Fibroblast of upper back skin (primary cell): Measurements from ENCODE around the gene FEM1B.

Source experiments
- DNase-seq: peaks from one replicate; pipeline ENCODE4 v3.0.0-alpha.2; 2013

FEM1B gene

DNA sequence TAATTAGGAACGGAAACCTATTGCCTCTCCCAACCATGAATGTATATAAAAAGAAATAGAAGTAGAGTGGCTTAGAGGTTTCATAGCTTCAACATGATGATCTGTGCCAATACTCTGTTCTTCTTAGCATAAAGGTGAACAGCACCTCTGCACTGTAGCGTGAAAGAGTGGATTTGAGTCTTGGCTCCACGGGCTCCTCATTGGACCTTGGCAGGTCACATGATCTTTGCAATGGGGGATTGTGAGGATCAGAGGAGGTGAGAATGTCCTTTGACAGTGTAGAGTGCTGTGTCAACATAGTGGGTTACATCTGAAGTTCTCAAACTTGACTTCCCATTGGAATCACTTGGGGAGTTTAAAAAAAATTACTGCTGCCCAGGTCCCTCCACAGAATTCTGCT lies 51.4 kb downstream of the FEM1B start:
- DNase-seq, result no peak

DNA sequence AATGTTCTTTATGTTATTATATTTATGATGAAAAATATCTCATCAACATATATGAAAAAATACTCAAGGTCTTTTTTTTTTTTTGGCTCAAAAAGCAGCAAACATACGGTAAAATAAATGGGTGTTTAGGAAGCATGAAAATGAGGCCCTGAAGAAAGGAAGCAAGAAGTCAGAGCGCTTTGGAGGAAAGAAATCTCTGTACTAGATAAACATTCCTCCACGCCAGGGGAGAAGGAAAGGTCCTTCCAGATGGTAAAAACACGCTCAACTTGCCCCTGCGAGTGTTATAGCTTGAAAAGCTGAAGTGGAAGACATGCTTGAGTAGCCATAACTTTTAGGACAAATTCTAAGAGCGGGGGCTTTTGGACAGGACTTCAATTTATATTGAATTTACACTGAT lies 52.9 kb downstream of the FEM1B start:
- DNase-seq, result no peak

DNA sequence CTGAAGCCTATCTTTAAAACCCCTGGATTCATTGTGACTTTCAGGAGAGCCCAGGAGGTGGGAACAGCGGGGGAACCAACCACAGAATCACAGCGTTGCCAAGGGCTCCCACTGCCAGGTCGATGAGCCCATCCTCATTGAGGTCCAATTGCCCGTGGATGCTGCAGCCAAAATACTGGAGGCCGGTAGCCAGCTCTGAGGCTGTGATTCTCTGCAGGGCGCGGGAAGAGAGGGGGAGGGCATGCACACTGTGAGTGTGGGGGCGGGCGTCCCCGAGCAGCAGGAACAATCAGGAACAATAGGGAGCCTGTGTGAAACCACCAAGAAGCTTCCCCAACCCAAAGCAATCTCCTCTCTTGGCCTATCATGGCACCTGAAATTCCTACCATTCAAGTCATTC lies 53.4 kb downstream of the FEM1B start:
- DNase-seq, result no peak

DNA sequence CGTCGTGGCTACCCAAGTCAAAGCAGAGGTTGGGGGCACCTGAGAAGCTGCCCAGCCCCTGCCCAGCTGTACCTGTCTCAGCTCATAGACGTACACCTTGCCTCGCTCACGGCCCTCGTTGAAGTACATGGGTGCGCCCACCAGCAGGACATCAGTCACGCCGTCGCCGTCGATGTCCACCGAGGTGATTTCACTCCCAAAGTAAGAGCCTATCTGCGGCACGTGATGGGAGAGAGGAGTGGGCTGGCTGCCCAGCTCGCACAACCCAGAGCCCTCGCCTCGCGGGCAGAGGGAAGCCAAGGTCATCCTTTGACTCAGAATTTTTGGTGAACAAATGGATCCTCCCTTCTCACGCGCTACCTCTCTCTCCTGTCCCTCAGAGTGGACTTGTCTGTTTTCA lies 54.7 kb downstream of the FEM1B start:
- DNase-seq, result no peak

DNA sequence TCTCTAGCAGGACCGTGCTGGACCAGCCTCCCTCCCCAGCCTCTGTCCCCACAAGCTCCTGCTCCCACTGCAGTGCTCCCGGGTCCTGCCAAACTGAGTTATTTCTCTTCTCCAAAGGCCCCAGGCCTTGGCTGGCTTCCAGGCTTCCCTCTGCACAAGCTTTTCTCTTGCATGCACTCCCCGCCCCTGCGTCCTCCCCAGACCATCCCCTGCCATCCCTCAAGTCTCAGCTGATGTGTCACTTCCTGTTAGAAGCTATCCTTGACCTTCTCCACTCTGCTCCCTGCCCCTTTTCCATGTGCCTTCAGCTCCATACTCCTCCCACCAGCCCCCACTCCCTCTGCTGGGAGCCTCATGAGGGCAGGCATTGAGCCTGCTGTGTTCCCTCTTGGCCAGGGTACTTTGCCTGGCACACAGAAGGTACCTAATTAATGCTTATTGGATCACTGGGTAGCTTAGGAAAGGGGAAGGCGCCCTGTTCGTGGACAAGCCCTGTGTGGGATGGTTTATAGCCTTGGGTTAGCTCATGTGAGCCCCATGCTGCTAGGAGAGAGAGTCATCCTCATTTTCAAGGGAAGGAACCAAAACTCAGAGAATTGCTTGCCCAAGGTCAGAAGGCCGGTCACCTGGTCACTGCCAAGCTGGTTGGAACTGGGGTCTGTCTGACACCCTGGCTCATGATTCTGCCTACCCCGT lies 56.4 kb downstream of the FEM1B start:
- DNase-seq, result peak; percentile 71

DNA sequence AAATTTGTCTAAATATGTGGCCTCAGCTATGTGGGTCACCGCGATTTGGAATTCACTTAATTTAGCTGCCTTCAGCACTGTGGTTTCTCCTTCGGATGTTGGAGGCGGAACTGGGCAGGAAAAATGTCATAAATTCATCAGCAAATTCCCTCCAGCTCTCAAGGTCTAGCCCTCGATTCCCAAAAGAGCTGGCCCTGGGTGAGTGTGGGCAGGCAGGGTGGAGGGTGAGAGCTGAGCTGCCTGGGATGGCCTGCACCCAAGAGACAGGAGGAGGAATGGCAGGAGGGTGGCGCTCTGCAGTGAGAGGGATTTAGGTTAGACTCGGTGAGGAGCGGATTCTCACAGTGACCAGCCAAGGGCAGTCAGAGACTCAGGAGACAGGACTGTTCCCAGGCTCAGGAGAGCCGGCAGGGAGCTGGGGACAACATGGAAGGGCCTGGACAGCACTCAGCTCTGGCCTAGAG lies 57.1 kb downstream of the FEM1B start:
- peak; percentile 88 for DNase-seq

DNA sequence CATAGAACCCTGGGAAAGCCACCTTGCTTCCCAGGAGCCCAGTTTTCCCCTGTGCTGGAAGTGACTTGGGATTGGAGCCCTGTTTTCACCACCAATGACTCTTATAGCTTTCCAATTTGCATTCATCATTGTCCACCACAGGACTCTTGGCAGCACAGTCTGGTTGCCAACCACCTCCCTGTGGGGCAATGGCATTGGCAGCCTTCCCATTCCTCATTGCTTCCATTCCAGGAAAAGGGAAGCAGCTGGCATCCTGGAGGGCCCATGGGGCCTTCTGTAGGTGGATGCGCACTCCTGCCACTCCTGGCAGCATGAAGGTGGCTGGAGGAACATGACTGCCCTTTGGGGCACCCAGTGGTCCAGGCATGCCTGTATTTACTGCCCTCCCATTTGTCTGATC lies 57.7 kb downstream of the FEM1B start:
- no peak for DNase-seq

DNA sequence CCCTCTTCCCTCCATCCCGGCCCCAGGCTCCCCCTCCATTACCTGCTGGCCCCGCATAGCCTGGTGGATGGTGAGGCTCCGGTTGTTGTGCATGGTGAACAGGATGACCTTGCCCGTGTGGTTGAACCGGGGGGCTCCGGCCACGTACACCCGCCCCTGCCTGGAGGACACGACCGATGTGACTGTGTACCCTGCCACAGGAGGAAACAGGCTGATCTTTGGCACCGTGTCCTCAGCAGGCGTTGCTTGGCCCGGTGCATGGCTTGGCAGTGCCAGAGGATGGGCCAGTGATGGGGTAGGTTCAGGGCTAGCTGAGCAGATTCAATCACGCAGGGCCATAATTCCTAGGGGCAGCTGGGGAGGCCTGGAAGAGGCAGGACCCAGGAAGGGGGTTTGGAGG lies 58.1 kb downstream of the FEM1B start:
- DNase-seq, result no peak

DNA sequence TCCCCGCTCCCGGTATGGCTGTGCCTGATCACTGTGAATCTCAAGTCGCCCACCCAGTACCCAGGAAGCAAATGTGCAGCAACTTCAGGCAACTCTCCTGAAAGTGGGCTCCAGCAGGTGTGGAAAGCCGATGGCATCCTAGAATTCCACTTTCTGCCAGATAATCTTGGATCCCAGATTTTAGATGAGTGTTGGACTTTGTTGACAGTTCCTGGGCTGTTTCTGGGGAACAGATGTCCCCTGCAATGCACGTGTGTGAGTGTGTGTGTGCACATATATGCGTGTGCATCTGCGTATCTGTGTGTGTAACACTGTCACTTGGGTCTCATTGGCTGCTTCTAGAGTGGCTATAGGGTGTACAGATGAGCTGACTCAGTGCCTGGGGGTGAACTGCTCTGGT lies 59.0 kb downstream of the FEM1B start:
- no peak for DNase-seq

DNA sequence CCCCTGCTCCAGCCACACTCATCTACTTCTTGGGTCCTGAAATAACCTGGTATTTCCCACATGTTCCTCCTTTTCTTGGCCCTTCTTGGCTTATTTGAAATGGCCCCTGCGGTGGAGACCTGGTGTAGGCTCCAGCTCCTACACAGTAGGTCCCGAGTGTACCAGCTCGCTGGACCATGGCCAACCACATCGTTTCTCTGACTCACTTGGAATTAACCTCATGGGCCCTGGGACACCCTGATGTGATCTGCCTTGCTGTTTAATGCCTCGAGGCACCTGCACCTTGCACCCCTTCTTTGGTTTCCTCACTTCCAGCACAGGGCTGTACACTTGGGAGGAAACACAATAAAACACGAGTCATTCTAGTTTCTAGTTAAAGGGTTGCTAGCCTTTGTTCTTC lies 60.3 kb downstream of the FEM1B start:
- DNase-seq, result no peak

DNA sequence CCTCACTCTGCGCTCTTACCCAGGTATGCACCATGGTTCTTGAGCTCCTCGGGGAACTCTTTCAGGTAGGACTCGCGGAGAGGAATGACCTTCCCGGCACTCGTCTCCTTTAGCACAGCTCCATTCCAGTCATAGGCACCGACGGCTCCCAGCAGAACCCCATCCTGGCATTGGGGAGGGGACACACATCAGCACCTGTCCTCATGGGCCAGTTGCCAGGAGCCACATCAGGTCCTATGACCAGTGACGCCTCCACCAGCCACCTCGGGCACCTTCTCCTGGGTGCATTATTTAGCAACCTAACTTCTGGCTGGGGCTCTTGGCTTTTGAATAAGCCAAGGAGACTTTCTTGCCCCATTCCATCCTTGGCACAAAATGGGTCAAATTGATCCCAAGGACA lies 61.9 kb downstream of the FEM1B start:
- no peak for DNase-seq

DNA sequence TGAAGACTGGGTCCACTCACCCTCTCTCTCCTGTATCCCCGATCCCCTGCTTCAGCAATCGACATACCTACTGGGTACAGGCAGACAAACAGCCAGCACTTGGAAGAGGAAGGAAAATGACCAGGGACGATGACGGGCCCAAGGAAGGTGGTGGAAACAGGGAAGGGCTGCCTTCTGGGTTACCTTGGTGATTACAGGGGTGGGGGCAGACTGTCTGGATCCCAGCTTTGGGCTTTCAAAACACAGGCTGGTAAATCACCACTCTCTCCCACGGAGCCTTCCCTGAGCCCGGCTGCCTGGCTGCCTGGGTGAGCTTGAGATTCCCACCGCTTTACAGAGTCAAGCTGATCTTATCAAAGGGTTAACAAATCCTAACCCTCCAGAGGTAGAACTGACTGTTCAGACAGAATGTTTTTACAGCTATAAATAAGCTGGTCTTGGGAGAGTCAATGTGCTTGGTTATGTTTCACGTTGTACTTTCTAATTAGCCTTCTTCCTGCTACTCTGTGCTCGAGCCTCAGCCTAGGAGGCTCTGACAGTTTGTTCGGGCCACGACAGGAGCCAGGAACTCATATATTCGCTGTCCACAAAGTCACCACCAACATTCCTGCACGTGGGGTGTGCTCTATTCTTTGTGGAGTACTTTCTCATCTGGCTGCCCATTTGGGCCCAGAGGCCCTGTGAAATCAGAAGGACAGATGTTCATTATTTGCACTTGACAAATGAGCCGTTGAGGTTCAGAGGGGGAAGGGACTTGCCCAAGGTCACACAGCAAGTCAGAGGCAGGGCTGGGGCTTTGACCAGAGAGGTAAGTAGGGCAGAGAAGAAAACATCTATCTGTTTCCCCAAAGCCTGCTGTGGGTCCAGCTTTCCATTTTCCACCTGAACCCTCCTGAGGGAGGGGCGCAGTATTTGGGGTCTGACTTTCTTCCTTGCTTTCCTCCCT lies 63.5 kb downstream of the FEM1B start:
- no peak for DNase-seq

DNA sequence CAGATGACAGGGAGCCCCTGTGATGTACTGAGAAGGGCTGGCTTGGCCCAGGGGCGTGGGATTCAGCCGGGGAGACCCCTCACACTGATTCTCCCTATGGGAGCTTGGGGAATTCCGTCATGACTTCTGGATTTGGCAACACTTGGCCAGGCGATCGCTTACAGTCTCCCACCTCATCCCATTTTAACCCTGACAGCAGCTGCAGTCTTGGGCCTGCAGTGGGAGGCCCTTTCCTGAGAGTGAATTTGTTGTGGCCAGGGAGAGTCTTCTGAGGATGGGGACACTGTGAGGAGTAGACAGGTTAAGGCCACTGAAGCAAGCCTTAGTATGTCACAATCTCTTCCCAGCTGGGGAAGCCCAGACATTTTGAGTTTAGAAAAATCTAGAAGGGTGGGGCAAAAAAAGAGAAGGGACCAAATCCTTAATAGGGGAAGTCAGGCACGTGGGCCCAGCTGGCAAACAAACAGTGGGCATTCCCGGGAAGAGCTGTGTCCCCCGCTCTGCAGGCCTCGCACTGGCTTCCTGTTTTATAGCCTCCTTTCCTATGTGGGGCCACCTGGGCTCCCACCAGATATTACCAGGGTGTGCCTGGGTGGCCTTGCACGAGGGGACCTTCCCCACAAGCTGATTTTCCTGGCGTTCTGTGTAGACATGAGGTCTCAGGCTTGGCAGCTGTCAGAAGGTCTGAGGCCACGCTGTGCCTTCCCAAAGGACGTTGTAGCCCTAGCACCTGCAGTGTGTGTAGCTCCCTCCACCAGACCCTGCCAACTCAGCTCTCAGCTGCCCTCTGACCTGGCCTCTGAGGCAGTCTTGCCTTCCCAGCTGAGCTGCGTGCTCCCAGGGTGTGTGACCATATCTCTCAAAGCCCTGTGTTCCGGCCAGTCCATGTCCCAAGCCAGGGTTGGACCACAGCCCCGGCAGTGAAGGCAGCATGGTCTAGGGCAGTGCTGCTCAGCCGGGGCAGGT lies 64.5 kb downstream of the FEM1B start:
- no peak for DNase-seq

DNA sequence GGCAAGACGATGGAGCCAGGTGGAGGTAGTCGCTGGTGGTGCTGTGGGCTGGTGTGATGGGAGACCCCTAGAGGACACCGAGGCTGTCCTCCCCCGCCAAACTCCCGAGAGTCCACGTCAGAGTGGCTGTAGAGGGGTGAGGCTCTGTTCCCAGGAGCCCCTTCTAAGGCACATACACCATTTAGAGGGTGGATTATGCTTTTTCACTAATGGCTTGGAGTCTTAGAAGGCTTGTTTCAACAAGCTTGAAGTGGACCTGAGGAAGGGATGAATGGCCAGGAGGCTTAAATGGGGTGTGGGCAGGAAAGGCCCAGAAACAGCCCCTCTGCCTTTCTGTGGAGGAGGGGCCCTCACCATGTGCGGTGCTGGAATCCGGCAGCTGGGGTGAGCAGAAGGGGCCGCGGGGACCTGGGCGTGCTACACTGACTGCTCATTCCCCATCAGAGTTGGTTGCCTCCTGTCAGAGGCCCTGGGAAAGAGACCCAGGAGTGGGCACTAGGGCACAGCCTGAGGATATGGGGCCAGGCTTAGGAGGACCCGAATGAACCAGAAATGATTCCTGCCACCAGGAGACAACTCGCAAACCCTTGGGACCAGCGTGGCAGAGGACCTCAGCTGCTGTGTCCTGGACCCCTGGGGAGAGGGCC lies 66.2 kb downstream of the FEM1B start:
- no peak for DNase-seq

DNA sequence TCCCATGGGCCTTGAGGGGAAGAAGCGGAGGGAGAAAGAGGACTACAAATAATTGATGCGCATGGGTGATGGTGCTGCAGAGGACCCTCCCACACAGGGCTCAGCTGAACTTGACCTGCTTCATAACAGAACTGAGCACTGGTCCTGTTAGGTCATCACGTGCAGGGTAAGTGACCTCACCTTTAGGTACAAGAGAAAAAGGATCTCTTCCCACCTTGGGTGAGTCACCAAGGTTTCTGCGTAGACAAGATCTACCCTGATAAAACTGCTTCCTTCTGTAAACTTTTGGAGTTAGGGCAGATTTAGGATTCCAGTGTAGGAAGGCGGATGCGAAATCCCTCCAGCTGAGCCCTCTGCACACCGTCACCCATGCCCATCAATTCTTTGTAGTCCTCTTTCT lies 67.1 kb downstream of the FEM1B start:
- DNase-seq, result no peak
